ENCODE measurements around the gene ARHGAP40.

ARHGAP40 gene

GRCh38 chr20:38697306-38697705 lies 95.7 kb downstream of the ARHGAP40 start:
- Histone ChIP-seq H3K27ac (ENCODE audit: low read length) (no peak overlapping the region), H3K9me3 (ENCODE audit: control insufficient read depth in 1 of 2, low read length in 2 of 2) (no peaks in the 10 kb centered on the region), H3K4me3 (ENCODE audit: low read depth in 1 of 2, low read length in 2 of 2) (no peak overlapping the region), H3K4me1 (ENCODE audit: control insufficient read depth in 1 of 2, insufficient read depth in 2 of 2, low read length in 2 of 2) (no peaks in the 10 kb centered on the region), H3K36me3 (ENCODE audit: control insufficient read depth in 1 of 2, insufficient read depth in 2 of 2, low read length in 2 of 2) (no peaks in the 10 kb centered on the region), H3K27me3 (ENCODE audit: low read depth, low read length) (no peaks in the 10 kb centered on the region)

GRCh38 chr20:38698541-38698940 lies 96.9 kb downstream of the ARHGAP40 start:
- no peak overlapping the region for H3K27ac ChIP-seq (ENCODE audit: low read length)
- no peaks in the 10 kb centered on the region for H3K9me3 ChIP-seq (ENCODE audit: control insufficient read depth in 1 of 2, low read length in 2 of 2)
- no peaks in the 10 kb centered on the region for H3K36me3 ChIP-seq (ENCODE audit: control insufficient read depth in 1 of 2, insufficient read depth in 2 of 2, low read length in 2 of 2)
- H3K4me3 ChIP-seq (ENCODE audit: low read depth in 1 of 2, low read length in 2 of 2): no peak overlapping the region
- no peaks in the 10 kb centered on the region for H3K4me1 ChIP-seq (ENCODE audit: control insufficient read depth in 1 of 2, insufficient read depth in 2 of 2, low read length in 2 of 2)
- H3K27me3 ChIP-seq (ENCODE audit: low read depth, low read length): no peaks in the 10 kb centered on the region

GRCh38 chr20:38700141-38700540 lies 98.5 kb downstream of the ARHGAP40 start:
- Histone ChIP-seq H3K27me3 (ENCODE audit: low read depth, low read length) (no peaks in the 10 kb centered on the region), H3K4me3 (ENCODE audit: low read depth in 1 of 2, low read length in 2 of 2) (no peak overlapping the region), H3K9me3 (ENCODE audit: control insufficient read depth in 1 of 2, low read length in 2 of 2) (no peaks in the 10 kb centered on the region), H3K4me1 (ENCODE audit: control insufficient read depth in 1 of 2, insufficient read depth in 2 of 2, low read length in 2 of 2) (no peaks in the 10 kb centered on the region), H3K36me3 (ENCODE audit: control insufficient read depth in 1 of 2, insufficient read depth in 2 of 2, low read length in 2 of 2) (no peaks in the 10 kb centered on the region), H3K27ac (ENCODE audit: low read length) (no peak overlapping the region)
